IMR-90 (cell line): ENCODE results near the gene CCNB2. TPM values are rescaled to one million over a fixed set of nuclear protein-coding genes. Genes with fewer than 3 reads are reported as not detected.

Experiments used
- ATAC-seq: fragments of 200-7000 bp; cut with Tn5 transposase; 2 replicates; pipeline ENCODE4 v1.9.1; 2020; ENCODE audit warnings: low read depth, mild to moderate bottlenecking, moderate library complexity
- BruUV-seq: library from RNA; stranded (reverse); fragments of 400-500 nt; replicated peaks from 2 replicates; lab custom pipeline; 2021; lab: Mats Ljungman, UMichigan
- CTCF ChIA-PET: fragments of 300-600 bp; formaldehyde crosslinking; extraction: SDS; loops from one replicate; lab custom pipeline; 2021; ENCODE audit warnings: antibody characterized with exemption; lab: Yijun Ruan, JAX
- POLR2A ChIA-PET: fragments of 300-600 bp; sonication (Branson Sonifier 250); formaldehyde crosslinking; loops from one replicate; lab custom pipeline; 2022; ENCODE audit warnings: antibody characterized with exemption; ENCODE audit not compliant: unreplicated experiment; lab: Charles Lee
- DNase-seq: peaks from one replicate; pipeline ENCODE4 v3.0.0; 2013
- H2AFZ ChIP-seq: replicated peaks from 2 replicates; pipeline ENCODE3; 2013; ENCODE audit warnings: low read length, mild to moderate bottlenecking; ENCODE audit not compliant: poor library complexity
- H2AK5ac ChIP-seq: 2 replicates; pipeline ENCODE4 v1.6.1; 2013; ENCODE audit warnings: low read depth, low read length, inconsistent platforms
- H2AK9ac ChIP-seq: replicated peaks from 2 replicates; pipeline ENCODE3; 2013; ENCODE audit warnings: mild to moderate bottlenecking, low read depth, low read length, moderate library complexity; ENCODE audit not compliant: poor library complexity
- H2BK120ac ChIP-seq: 2 replicates; pipeline ENCODE4 v1.6.1; 2013; ENCODE audit warnings: low read depth, low read length, inconsistent platforms
- H2BK15ac ChIP-seq: 3 replicates; pipeline ENCODE4 v1.6.1; 2013; ENCODE audit warnings: low read depth, low read length, inconsistent platforms
- H2BK20ac ChIP-seq: 2 replicates; pipeline ENCODE4 v1.6.1; 2013; ENCODE audit warnings: low read depth, mild to moderate bottlenecking, inconsistent platforms, low read length, moderate library complexity
- H2BK5ac ChIP-seq: 2 replicates; pipeline ENCODE4 v1.6.1; 2013; ENCODE audit warnings: mild to moderate bottlenecking, low read depth, low read length, inconsistent platforms; ENCODE audit not compliant: poor library complexity, severe bottlenecking
- H3K14ac ChIP-seq: replicated peaks from 2 replicates; pipeline ENCODE4 v1.6.1; 2013; ENCODE audit warnings: low read depth, low read length, inconsistent platforms
- H3K18ac ChIP-seq: 2 replicates; pipeline ENCODE4 v1.6.1; 2013; ENCODE audit warnings: low read depth, low read length, control low read depth
- H3K23ac ChIP-seq: 2 replicates; pipeline ENCODE4 v1.6.1; 2013; ENCODE audit warnings: low read depth, low read length, inconsistent platforms
- H3K27ac ChIP-seq: 2 replicates; pipeline ENCODE4 v1.5.1; 2013; ENCODE audit warnings: mild to moderate bottlenecking, control low read depth, low read length; ENCODE audit not compliant: insufficient read depth
- H3K27me3 ChIP-seq: 2 replicates; pipeline ENCODE4 v1.6.1; 2013; ENCODE audit warnings: low read length; ENCODE audit not compliant: control insufficient read depth, insufficient read depth
- H3K36me3 ChIP-seq: 2 replicates; pipeline ENCODE4 v1.6.1; 2013; ENCODE audit warnings: low read length, mixed read lengths; ENCODE audit not compliant: control insufficient read depth, insufficient read depth
- H3K4ac ChIP-seq: 2 replicates; pipeline ENCODE4 v1.6.1; 2013; ENCODE audit warnings: low read depth, low read length, inconsistent platforms
- H3K4me1 ChIP-seq: 2 replicates; pipeline ENCODE4 v1.6.1; 2013; ENCODE audit warnings: low read length, mixed read lengths; ENCODE audit not compliant: control insufficient read depth, insufficient read depth
- H3K4me2 ChIP-seq: 2 replicates; pipeline ENCODE4 v1.6.1; 2013; ENCODE audit warnings: low read depth, mild to moderate bottlenecking, control low read depth, low read length, moderate library complexity
- H3K4me3 ChIP-seq: 2 replicates; pipeline ENCODE4 v1.5.1; 2013; ENCODE audit warnings: low read depth, mild to moderate bottlenecking, control low read depth, low read length, moderate library complexity; ENCODE audit not compliant: insufficient read depth
- H3K56ac ChIP-seq: 2 replicates; pipeline ENCODE4 v1.6.1; 2013; ENCODE audit warnings: low read length, inconsistent platforms; ENCODE audit not compliant: insufficient read depth; ENCODE audit errors: extremely low read depth
- H3K79me1 ChIP-seq, 2 experiments: 2 replicates each; pipeline ENCODE4 v1.6.1; 2013; ENCODE audit warnings: low read length in 2 of 2, inconsistent platforms in 1 of 2, low read depth in 1 of 2
- H3K9ac ChIP-seq: 2 replicates; pipeline ENCODE4 v1.6.1; 2013; ENCODE audit warnings: low read depth, low read length, control low read depth
- H3K9me1 ChIP-seq: 2 replicates; pipeline ENCODE4 v1.6.1; 2013; ENCODE audit warnings: low read length, inconsistent platforms; ENCODE audit not compliant: insufficient read depth
- H3K9me3 ChIP-seq: 2 replicates; pipeline ENCODE4 v1.6.1; 2013; ENCODE audit warnings: low read length; ENCODE audit not compliant: control insufficient read depth, insufficient read depth
- H4K20me1 ChIP-seq: 2 replicates; pipeline ENCODE4 v1.6.1; 2013; ENCODE audit warnings: low read length, inconsistent platforms; ENCODE audit not compliant: insufficient read depth
- H4K5ac ChIP-seq: 2 replicates; pipeline ENCODE4 v1.6.1; 2013; ENCODE audit warnings: mild to moderate bottlenecking, low read depth, low read length, control low read depth
- H4K8ac ChIP-seq, 2 experiments: 2 replicates each; pipeline ENCODE4 v1.6.1; 2013; ENCODE audit warnings: low read depth in 2 of 2, low read length in 2 of 2, control low read depth in 1 of 2, inconsistent platforms in 1 of 2
- H4K91ac ChIP-seq: 2 replicates; pipeline ENCODE4 v1.6.1; 2013; ENCODE audit warnings: low read depth, low read length, inconsistent platforms; ENCODE audit not compliant: insufficient read depth
- BHLHE40 ChIP-seq: fragments of 150-350 bp; IDR thresholded peaks from 2 replicates; pipeline ENCODE4 v1.6.1; 2016; ENCODE audit warnings: mild to moderate bottlenecking, low read depth, low read length
- CEBPB ChIP-seq: IDR thresholded peaks from 2 replicates; pipeline ENCODE4 v1.6.1; 2012; ENCODE audit warnings: low read depth, low read length, improper control_type of control experiment
- CHD1 ChIP-seq: IDR thresholded peaks from 2 replicates; pipeline ENCODE4 v1.6.1; 2012; ENCODE audit warnings: low read depth, low read length, improper control_type of control experiment
- FOS ChIP-seq: fragments of 150-350 bp; IDR thresholded peaks from 2 replicates; pipeline ENCODE4 v1.6.1; 2016; ENCODE audit warnings: low read depth, low read length
- MAFK ChIP-seq: IDR thresholded peaks from 2 replicates; pipeline ENCODE4 v1.6.1; 2012; ENCODE audit warnings: low read depth, low read length, improper control_type of control experiment
- NFE2L2 ChIP-seq: fragments of 150-350 bp; IDR thresholded peaks from 2 replicates; pipeline ENCODE4 v1.6.1; 2016; ENCODE audit warnings: low read depth, mild to moderate bottlenecking, low read length
- POLR2A ChIP-seq: IDR thresholded peaks from 2 replicates; pipeline ENCODE4 v1.6.1; 2012; ENCODE audit warnings: mild to moderate bottlenecking, low read depth, low read length
- RAD21 ChIP-seq: IDR thresholded peaks from 2 replicates; pipeline ENCODE4 v1.6.1; 2012; ENCODE audit warnings: low read length, improper control_type of control experiment
- RCOR1 ChIP-seq: IDR thresholded peaks from 2 replicates; pipeline ENCODE4 v1.6.1; 2012; ENCODE audit warnings: mild to moderate bottlenecking, low read length, improper control_type of control experiment; ENCODE audit not compliant: insufficient replicate concordance
- RFX5 ChIP-seq: IDR thresholded peaks from 2 replicates; pipeline ENCODE4 v1.8.0; 2012; ENCODE audit warnings: low read depth, mild to moderate bottlenecking, low read length, moderate library complexity
- USF2 ChIP-seq: fragments of 150-350 bp; IDR thresholded peaks from 2 replicates; pipeline ENCODE4 v1.6.1; 2017; ENCODE audit warnings: mild to moderate bottlenecking, antibody characterized with exemption, low read length, low read depth
- WGBS, 2 experiments: methylation state at CpG; one replicate each; pipeline versions ENCODE4 v1.1.5 to v1.1.7; 2013; ENCODE audit warnings: missing lambda C conversion rate in 2 of 2; ENCODE audit not compliant: insufficient read length in 1 of 2; ENCODE audit errors: extremely low coverage in 2 of 2; 5-methylcytosine and 5-hydroxymethylcytosine counted together
- dilution Hi-C: fragments of 300-500 bp; cut with HindIII; formaldehyde crosslinking; loops from one replicate; pipeline ENCODE4 v1.14.3; 2018; ENCODE audit warnings: low sequenced_read_pairs; ENCODE audit not compliant: unreplicated experiment
- in situ Hi-C: fragments of 300-500 bp; cut with MboI; formaldehyde crosslinking; loops from 3 replicates; pipeline ENCODE4 v1.14.3; 2019; ENCODE audit warnings: low sequenced_read_pairs, inconsistent platforms, mixed read lengths
- intact Hi-C: fragments of 100-400 bp; cut with micrococcal nuclease; formaldehyde crosslinking; loops from 2 replicates; pipeline ENCODE4 v1.10.0; 2022
- polyA plus RNA-seq, 3 experiments: library from polyadenylated mRNA; depleted of rRNA; stranded (reverse); fragments of >200 nt; gene quantifications; 2 replicates each; pipeline ENCODE4 v1.2.3, GENCODE V29; 2012; ENCODE audit warnings: low replicate concordance in 1 of 3
- total RNA-seq: library from RNA; depleted of rRNA; stranded (reverse); fragments of >200 nt; gene quantifications from 2 replicates; pipeline ENCODE4 v1.2.3, GENCODE V29; 2012
- TF ChIP-seq, protein P1 (sequence below): conservative IDR thresholded peaks from 2 replicates; pipeline ENCODE4 v1.5.1; 2012; ENCODE audit warnings: mild to moderate bottlenecking, low read depth, low read length, improper control_type of control experiment
- TF ChIP-seq, protein P2 (sequence below): fragments of 150-350 bp; IDR thresholded peaks from 2 replicates; pipeline ENCODE4 v1.6.1; 2016; ENCODE audit warnings: low read depth, mild to moderate bottlenecking, low read length, moderate library complexity, borderline replicate concordance

CCNB2 gene
- total and polyA plus RNA-seq, 2 of the 4 experiments (the other 2 are of a cell fraction), result 52.5 to 54.6 TPM

- no peak for ATAC-seq
- H3K56ac ChIP-seq, result no peak overlapping the region
- H3K79me1 ChIP-seq, result peaks cover 0 to 11% of the 10 kb centered on the region in 2 experiments; a peak in 3 of 4 replicates
- no peak for DNase-seq
- BruUV-seq, result no TSS peak
- dilution Hi-C loops, result no loop called here
- H3K4me3 ChIP-seq, result no peak overlapping the region
- H4K8ac ChIP-seq, result no peak overlapping the region
- H3K18ac ChIP-seq, result no peak overlapping the region
- ChIA-PET POLR2A (no interaction called here), CTCF (interaction anchor here (0.6 to 1.2 kb wide), 2 partner anchors 14 to 335 kb away, joined by 3 read pairs; no protein-coding TSS in a partner anchor)
- no peak overlapping the region for H3K4me2 ChIP-seq
- no peak overlapping the region for H2AK9ac ChIP-seq
- no peak overlapping the region; the same call in 1 of the 2 replicates for H3K14ac ChIP-seq
- H3K27ac ChIP-seq, result no peak overlapping the region
- intact Hi-C loops, result loop anchor here (5.0 kb wide), 1 partner anchor 345 kb away; no protein-coding TSS in a partner anchor
- no peaks in the 10 kb centered on the region for H3K9me3 ChIP-seq
- no peak overlapping the region for H3K9ac ChIP-seq
- H4K20me1 ChIP-seq, result no peaks in the 10 kb centered on the region
- peaks cover 17% of the 10 kb centered on the region for H3K36me3 ChIP-seq
- H2BK120ac ChIP-seq, result peak overlapping the region; percentile 2; the same call in 1 of the 2 replicates
- H4K5ac ChIP-seq, result peak overlapping the region; percentile 29; the same call in 1 of the 2 replicates
- peaks cover 5% of the 10 kb centered on the region for H3K4me1 ChIP-seq
- H2AFZ ChIP-seq, result no peak overlapping the region
- H2AK5ac ChIP-seq, result no peak overlapping the region
- TF ChIP-seq POLR2A (no peak), MAFK (no peak), FOS (no peak), RAD21 (no peak), CHD1 (no peak), BHLHE40 (no peak), RFX5 (no peak), RCOR1 (no peak), CEBPB (no peak), USF2 (no peak), NFE2L2 (no peak)
- TF ChIP-seq, protein P1, sequence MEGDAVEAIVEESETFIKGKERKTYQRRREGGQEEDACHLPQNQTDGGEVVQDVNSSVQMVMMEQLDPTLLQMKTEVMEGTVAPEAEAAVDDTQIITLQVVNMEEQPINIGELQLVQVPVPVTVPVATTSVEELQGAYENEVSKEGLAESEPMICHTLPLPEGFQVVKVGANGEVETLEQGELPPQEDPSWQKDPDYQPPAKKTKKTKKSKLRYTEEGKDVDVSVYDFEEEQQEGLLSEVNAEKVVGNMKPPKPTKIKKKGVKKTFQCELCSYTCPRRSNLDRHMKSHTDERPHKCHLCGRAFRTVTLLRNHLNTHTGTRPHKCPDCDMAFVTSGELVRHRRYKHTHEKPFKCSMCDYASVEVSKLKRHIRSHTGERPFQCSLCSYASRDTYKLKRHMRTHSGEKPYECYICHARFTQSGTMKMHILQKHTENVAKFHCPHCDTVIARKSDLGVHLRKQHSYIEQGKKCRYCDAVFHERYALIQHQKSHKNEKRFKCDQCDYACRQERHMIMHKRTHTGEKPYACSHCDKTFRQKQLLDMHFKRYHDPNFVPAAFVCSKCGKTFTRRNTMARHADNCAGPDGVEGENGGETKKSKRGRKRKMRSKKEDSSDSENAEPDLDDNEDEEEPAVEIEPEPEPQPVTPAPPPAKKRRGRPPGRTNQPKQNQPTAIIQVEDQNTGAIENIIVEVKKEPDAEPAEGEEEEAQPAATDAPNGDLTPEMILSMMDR, result no peak
- TF ChIP-seq, protein P2, sequence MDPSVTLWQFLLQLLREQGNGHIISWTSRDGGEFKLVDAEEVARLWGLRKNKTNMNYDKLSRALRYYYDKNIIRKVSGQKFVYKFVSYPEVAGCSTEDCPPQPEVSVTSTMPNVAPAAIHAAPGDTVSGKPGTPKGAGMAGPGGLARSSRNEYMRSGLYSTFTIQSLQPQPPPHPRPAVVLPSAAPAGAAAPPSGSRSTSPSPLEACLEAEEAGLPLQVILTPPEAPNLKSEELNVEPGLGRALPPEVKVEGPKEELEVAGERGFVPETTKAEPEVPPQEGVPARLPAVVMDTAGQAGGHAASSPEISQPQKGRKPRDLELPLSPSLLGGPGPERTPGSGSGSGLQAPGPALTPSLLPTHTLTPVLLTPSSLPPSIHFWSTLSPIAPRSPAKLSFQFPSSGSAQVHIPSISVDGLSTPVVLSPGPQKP, result no peak
- H4K91ac ChIP-seq, result no peak overlapping the region; the same call in 1 of the 2 replicates
- H3K4ac ChIP-seq, result no peak overlapping the region
- H3K9me1 ChIP-seq, result peaks cover 3% of the 10 kb centered on the region; the same call in 1 of the 2 replicates
- no peak overlapping the region for H3K23ac ChIP-seq
- in situ Hi-C loops, result no loop called here
- H2BK15ac ChIP-seq, result no peak overlapping the region
- H2BK20ac ChIP-seq, result no peak overlapping the region
- WGBS, 2 experiments, result no CpG with 5 or more reads among the region's 5 CpGs
- no peaks in the 10 kb centered on the region for H3K27me3 ChIP-seq
- H2BK5ac ChIP-seq, result no peak overlapping the region
Measured at GRCh38 chr15:59147666-59148065, 42.7 kb downstream of the CCNB2 start.
